ENCODE measurements around the gene SCN3B. TPM values are rescaled to one million over a fixed set of nuclear protein-coding genes. Genes with fewer than 3 reads are reported as not detected.

SCN3B gene
- total and polyA plus RNA-seq, 7 donors, result 11.1 to 69.0 (median 21.7) TPM

DNA sequence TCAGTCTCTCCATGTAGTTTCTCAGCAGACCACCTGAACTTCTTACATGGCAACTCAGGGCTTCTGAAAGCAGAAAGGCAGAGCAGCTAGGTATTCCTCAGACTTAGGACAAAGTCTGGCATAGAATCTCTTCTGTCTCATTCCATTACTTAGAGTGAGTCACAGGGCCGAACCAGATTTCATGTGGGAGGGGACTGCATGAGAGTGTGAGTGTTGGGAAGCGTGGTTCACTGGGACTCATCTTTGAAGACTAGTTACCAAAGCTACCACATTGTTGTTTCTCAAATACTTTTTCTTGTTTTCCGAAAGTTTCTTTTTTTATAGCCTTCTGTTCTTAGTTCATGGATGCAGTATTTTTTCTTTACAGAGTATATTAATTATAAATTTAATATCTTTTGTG, 36.1 kb upstream of the SCN3B start:
- intact Hi-C loops (cut with DNase I), result no loop called here
- peaks cover 0 to 1% (median 0%) of the 10 kb centered on the region in 3 donors for H3K27me3 ChIP-seq (ENCODE audit: insufficient read depth in 3 of 3, low read length in 2 of 3)

DNA sequence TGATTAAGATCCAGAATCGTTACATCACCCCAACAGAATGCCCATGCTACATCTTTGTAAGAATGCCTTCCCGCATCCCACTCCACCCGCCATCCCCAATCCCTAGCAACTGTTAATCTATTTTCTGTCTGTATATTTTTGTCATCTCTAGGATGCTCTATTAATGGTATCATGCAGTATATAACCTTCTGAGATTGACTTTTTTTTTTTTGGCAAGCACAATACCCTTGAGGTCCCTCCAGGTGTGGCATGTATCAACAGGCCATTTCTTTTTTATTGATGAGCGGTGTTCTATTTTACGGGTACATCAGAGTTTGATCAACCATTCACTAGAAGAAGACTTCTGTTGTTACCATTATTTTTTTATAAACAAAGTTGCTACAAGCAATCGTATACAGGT, 30.2 kb upstream of the SCN3B start:
- Histone ChIP-seq H3K4me1 (no peaks in the 10 kb centered on the region), H3K9me3 (no peaks in the 10 kb centered on the region), H3K36me3 (ENCODE audit: insufficient read depth in 1 of 2, low read depth in 1 of 2) (no peaks in the 10 kb centered on the region), H3K27me3 (ENCODE audit: insufficient read depth in 3 of 3, low read length in 2 of 3) (no peaks in the 10 kb centered on the region), H3K27ac (no peak overlapping the region), H3K4me3 (no peak overlapping the region)
- DNase-seq, result no peak
- intact Hi-C loops (cut with DNase I), result no loop called here
- WGBS, 3 donors, result 91 to 97% (median 92%) methylated on average over 6 of the region's 6 CpGs
- TF ChIP-seq, protein P1, sequence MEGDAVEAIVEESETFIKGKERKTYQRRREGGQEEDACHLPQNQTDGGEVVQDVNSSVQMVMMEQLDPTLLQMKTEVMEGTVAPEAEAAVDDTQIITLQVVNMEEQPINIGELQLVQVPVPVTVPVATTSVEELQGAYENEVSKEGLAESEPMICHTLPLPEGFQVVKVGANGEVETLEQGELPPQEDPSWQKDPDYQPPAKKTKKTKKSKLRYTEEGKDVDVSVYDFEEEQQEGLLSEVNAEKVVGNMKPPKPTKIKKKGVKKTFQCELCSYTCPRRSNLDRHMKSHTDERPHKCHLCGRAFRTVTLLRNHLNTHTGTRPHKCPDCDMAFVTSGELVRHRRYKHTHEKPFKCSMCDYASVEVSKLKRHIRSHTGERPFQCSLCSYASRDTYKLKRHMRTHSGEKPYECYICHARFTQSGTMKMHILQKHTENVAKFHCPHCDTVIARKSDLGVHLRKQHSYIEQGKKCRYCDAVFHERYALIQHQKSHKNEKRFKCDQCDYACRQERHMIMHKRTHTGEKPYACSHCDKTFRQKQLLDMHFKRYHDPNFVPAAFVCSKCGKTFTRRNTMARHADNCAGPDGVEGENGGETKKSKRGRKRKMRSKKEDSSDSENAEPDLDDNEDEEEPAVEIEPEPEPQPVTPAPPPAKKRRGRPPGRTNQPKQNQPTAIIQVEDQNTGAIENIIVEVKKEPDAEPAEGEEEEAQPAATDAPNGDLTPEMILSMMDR (IDR thresholded peaks at IDR 0.05), result no peak
- no peak for ATAC-seq

More for the DNA sequence above, 36.1 kb upstream of the SCN3B start:
- H3K4me1 ChIP-seq, result no peaks in the 10 kb centered on the region
- DNase-seq (no peak), ATAC-seq (no peak)
- no peak overlapping the region for H3K4me3 ChIP-seq
- H3K27ac ChIP-seq, result no peak overlapping the region
- no peaks in the 10 kb centered on the region for H3K36me3 ChIP-seq (ENCODE audit: insufficient read depth in 1 of 2, low read depth in 1 of 2)
- H3K9me3 ChIP-seq, result no peaks in the 10 kb centered on the region
- TF ChIP-seq, protein P1 (IDR thresholded peaks at IDR 0.05), result no peak
- 67 to 78% (median 67%) methylated on average over 3 of the region's 3 CpGs for WGBS, 3 donors

DNA sequence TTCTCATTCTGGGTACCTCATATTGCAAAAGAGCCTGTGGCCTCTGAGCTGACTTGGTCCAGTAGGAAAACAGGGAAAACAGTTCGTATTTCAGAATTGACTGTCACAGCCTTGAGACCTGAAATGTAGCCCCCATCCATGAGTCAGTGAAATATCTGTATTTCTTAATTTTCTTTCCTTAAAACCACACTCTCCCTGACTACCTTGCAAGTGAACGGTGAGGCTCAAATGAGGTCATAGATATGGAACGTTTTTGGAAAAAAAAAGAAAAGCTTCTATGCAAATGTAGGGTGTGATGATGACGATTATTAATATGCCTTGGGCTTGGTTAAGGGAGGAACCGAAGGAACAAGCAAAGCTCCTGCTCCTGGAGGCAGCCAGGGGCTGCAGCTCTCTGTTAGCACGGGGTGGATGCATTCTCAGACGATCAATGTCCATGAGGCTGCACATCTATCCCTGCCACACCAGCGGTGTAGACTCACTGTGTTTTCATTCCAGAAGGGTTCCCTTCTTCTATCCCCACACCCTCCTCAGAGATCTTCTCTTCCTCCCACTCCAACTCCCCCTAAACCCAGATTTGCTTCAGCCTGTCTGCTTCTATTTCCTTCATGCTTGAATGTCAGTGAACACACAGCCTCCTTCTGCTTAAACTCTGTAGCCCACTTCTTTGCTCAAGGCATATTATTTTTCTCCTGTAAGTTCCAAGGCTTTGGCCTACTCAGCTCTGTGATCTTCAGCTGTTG, 29.2 kb upstream of the SCN3B start:
- Histone ChIP-seq H3K27me3 (ENCODE audit: insufficient read depth in 3 of 3, low read length in 2 of 3) (no peaks in the 10 kb centered on the region), H3K9me3 (no peaks in the 10 kb centered on the region), H3K4me1 (no peaks in the 10 kb centered on the region), H3K4me3 (no peak overlapping the region), H3K36me3 (ENCODE audit: insufficient read depth in 1 of 2, low read depth in 1 of 2) (no peaks in the 10 kb centered on the region), H3K27ac (no peak overlapping the region)
- 55 to 67% (median 55%) methylated on average over 8 of the region's 8 CpGs for WGBS, 3 donors
- DNase-seq, result no peak
- intact Hi-C loops (cut with DNase I), result no loop called here
- no peak for ATAC-seq
- TF ChIP-seq, protein P1 (IDR thresholded peaks at IDR 0.05), result no peak

DNA sequence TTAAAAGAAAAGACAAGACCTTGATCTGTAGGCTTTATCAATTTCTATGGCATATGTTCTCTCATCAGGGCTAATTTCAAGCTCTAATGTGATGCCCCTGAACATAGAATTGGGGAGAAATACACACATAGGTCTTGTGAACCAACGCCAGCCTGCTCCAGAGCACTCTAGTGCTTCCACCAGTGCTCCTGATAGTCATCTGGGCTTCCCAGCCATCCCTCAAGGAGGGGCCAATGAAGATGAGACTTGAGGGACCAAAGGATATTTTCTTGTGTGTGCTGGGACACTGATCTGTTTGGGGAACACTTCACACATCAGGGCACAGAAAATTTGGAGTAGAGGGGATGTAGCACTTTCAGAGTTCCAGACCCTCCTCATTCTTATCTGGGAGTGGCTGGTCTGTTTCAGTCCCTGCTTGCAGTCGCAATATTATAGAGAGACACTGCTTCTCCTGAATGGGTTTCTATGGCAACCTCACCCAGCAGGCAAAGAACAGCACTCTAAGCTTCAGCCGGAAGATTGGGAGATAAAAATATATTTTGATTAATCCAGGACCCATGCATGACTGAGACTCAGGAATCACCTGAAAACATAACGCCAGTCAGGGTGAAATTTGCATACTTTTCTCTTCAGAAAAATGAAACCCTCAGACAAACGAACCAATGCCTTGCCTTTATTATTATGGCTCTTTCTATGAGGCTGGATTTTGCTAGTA, 28.4 kb upstream of the SCN3B start:
- 60 to 62% (median 60%) methylated on average over 5 of the region's 5 CpGs for WGBS, 3 donors
- no peaks in the 10 kb centered on the region for H3K9me3 ChIP-seq
- no peaks in the 10 kb centered on the region for H3K4me1 ChIP-seq
- TF ChIP-seq, protein P1 (IDR thresholded peaks at IDR 0.05), result no peak
- H3K27ac ChIP-seq, result no peak overlapping the region
- no peaks in the 10 kb centered on the region for H3K27me3 ChIP-seq (ENCODE audit: insufficient read depth in 3 of 3, low read length in 2 of 3)
- DNase-seq (no peak), ATAC-seq (no peak)
- no peaks in the 10 kb centered on the region for H3K36me3 ChIP-seq (ENCODE audit: insufficient read depth in 1 of 2, low read depth in 1 of 2)
- H3K4me3 ChIP-seq, result no peak overlapping the region
- intact Hi-C loops (cut with DNase I), result no loop called here

Measured in psoas muscle (tissue), 8 donors.